ENCODE results near the gene CDH4.

Gene CDH4

DNA sequence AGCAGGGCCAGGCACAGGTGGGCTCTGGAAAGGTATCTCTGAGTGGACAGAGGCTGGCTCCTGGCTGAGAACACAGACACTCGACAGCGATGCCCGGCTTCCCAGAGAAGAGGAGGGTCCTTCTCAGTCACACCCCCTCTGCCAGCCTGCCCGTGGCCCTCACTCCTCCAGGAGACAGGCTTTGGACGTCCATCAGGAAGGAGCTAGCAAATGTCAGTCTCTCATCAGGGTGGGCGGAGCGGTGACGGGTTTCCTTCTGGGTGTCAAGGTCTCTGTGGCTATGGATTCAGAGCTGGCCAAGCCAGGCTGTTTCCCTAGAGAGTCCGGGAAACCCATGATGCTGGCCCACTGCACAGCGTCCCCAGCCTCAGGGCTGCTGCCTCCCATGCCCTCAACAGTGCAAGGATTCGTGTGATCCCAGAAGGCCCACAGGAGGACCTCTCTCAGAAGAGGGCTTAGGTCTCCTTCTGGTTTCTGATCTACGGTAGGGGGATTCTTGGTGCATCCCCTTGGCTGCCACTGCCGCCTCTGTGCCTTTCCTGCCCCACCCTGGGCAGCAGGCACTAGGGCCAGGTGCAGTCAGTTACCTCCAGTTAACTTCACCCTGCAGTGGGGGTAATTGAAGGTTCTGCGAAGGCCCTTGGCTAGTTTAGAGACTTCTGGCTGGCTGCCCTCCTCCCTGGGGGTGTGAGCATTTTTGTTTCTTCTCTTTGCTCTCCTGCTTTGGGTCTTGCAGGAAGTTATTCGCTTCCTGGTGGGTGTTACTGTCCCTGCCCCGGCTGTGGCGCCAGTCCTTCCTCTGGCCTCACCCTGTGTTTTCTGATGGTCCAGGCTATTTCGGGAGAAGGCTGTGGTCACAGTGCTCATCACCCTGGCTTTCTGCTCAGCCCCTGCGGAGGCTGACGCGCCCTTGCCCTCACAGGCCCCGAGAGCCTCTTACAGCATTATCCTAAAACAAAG, 80.2 kb downstream of the CDH4 start:
- Histone ChIP-seq H2BK12ac (ENCODE audit: low read length) (no peak overlapping the region), H3K27ac (replicated peaks; ENCODE audit: low read length) (no peak overlapping the region), H3K9me3 (replicated peaks in 1 of 2; ENCODE audit: control insufficient read depth in 2 of 2, insufficient read depth in 1 of 2, low read depth in 1 of 2, low read length in 2 of 2) (no peaks in the 10 kb centered on the region), H2BK15ac (ENCODE audit: low read length) (no peak overlapping the region), H3K27me3 (ENCODE audit: control insufficient read depth in 3 of 3, insufficient read depth in 3 of 3, low read depth in 1 of 3, low read length in 3 of 3) (no peaks in the 10 kb centered on the region), H3K23ac (ENCODE audit: low read depth, low read length, poor library complexity) (no peak overlapping the region), H3K36me3 (replicated peaks in 1 of 2; ENCODE audit: control insufficient read depth in 2 of 2, insufficient read depth in 2 of 2, low read length in 2 of 2) (no peaks in the 10 kb centered on the region), H3K14ac (ENCODE audit: low read length) (no peak overlapping the region), H3K79me1 (ENCODE audit: low read depth, low read length) (peaks cover 6% of the 10 kb centered on the region), H4K8ac (ENCODE audit: low read depth, low read length) (no peak overlapping the region), H2AFZ (ENCODE audit: low read length) (no peak overlapping the region), H3K4me2 (ENCODE audit: insufficient read depth, low read length, poor library complexity, severe bottlenecking) (no peak overlapping the region), H3K4ac (ENCODE audit: low read length) (no peak overlapping the region), H4K91ac (ENCODE audit: low read depth, low read length, poor library complexity) (no peak overlapping the region), H3K18ac (ENCODE audit: low read length) (peak overlapping the region; percentile 55), H2AK5ac (ENCODE audit: low read depth, low read length) (no peak overlapping the region), H3K9ac (ENCODE audit: low read depth, low read length, poor library complexity) (no peak overlapping the region), H2BK5ac (ENCODE audit: low read length) (no peak overlapping the region), H3K4me1 (ENCODE audit: control insufficient read depth in 2 of 2, insufficient read depth in 1 of 2, low read depth in 1 of 2, low read length in 2 of 2) (peaks cover 4 to 7% of the 10 kb centered on the region in 2 donors), H3K4me3 (ENCODE audit: low read length in 2 of 2) (no peak overlapping the region), H2BK120ac (ENCODE audit: low read depth, low read length) (no peak overlapping the region)
- DNase-seq (ENCODE audit: low spot score) = no peak
- WGBS, 2 donors (ENCODE audit: extremely low coverage in 2 of 2, insufficient read length in 2 of 2, insufficient replicate concordance in 1 of 2) = no CpG with 5 or more reads among the region's 22 CpGs

DNA sequence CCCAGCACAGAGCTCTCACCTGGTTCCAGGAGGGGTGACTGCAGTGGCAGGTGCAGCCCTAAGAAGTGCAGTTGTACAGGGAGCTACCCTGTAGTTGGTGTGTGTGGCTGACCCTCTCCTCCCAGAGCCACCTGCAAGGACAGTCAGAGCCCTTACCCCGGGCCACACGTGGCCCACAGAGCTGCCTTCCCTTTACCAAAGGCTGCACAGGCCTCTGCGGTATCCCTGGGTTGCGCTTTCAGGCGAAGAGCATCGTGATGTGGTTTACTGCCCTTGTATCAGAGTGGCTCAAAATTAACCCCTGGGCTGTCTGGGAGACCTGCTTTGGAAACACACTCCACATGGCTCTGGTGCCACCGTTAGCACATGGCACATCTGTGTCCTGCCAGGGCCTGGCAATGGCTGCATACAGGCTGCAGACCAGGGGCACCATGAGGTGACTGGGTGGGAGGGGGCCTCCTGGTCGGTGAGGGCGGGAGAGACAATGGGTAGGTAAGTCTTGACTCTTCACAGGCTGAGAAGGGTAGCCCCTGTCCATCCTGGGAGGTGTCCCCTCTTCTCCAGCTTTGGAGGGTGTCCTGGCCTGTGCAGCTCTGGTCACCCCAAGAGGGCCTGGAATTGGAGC, 81.5 kb downstream of the CDH4 start:
- Histone ChIP-seq H4K91ac (ENCODE audit: low read depth, low read length, poor library complexity) (no peak overlapping the region), H2BK5ac (ENCODE audit: low read length) (no peak overlapping the region), H3K79me1 (ENCODE audit: low read depth, low read length) (peaks cover 6% of the 10 kb centered on the region), H2BK15ac (ENCODE audit: low read length) (no peak overlapping the region), H2AK5ac (ENCODE audit: low read depth, low read length) (no peak overlapping the region), H3K18ac (ENCODE audit: low read length) (peak overlapping the region; percentile 76), H2BK12ac (ENCODE audit: low read length) (no peak overlapping the region), H3K4ac (ENCODE audit: low read length) (no peak overlapping the region), H3K9me3 (replicated peaks in 1 of 2; ENCODE audit: control insufficient read depth in 2 of 2, insufficient read depth in 1 of 2, low read depth in 1 of 2, low read length in 2 of 2) (no peaks in the 10 kb centered on the region), H2AFZ (ENCODE audit: low read length) (no peak overlapping the region), H3K4me2 (ENCODE audit: insufficient read depth, low read length, poor library complexity, severe bottlenecking) (no peak overlapping the region), H3K27ac (replicated peaks; ENCODE audit: low read length) (no peak overlapping the region), H3K14ac (ENCODE audit: low read length) (no peak overlapping the region), H3K36me3 (replicated peaks in 1 of 2; ENCODE audit: control insufficient read depth in 2 of 2, insufficient read depth in 2 of 2, low read length in 2 of 2) (no peaks in the 10 kb centered on the region), H2BK120ac (ENCODE audit: low read depth, low read length) (no peak overlapping the region), H3K27me3 (ENCODE audit: control insufficient read depth in 3 of 3, insufficient read depth in 3 of 3, low read depth in 1 of 3, low read length in 3 of 3) (no peaks in the 10 kb centered on the region), H3K9ac (ENCODE audit: low read depth, low read length, poor library complexity) (no peak overlapping the region), H3K4me3 (ENCODE audit: low read length in 2 of 2) (no peak overlapping the region), H3K23ac (ENCODE audit: low read depth, low read length, poor library complexity) (no peak overlapping the region), H3K4me1 (ENCODE audit: control insufficient read depth in 2 of 2, insufficient read depth in 1 of 2, low read depth in 1 of 2, low read length in 2 of 2) (peaks cover 4 to 7% of the 10 kb centered on the region in 2 donors), H4K8ac (ENCODE audit: low read depth, low read length) (no peak overlapping the region)
- no CpG with 5 or more reads among the region's 9 CpGs for WGBS, 2 donors (ENCODE audit: extremely low coverage in 2 of 2, insufficient read length in 2 of 2, insufficient replicate concordance in 1 of 2)
- DNase-seq (ENCODE audit: low spot score) = no peak

DNA sequence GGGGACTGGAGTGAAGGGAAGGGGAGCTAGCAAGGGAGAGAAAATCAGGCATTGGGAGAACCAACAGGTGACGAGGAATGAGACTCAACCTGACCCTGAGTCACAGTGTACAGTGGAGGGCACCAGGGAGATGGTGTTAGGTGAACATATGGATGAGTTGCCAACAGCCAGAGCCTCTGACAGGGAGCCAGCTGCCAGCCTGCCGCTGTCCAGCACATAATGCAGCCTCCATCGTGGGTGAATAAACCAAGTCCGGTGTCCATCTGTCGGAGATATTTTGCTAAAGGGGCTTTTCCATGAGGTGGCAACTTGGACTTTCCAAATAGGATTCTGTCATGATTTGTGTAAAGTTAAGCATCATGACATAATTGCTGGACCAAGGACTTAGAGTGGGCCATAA, 88.1 kb downstream of the CDH4 start:
- Histone ChIP-seq H3K4me1 (ENCODE audit: control insufficient read depth in 2 of 2, insufficient read depth in 1 of 2, low read depth in 1 of 2, low read length in 2 of 2) (no peaks in the 10 kb centered on the region), H3K14ac (ENCODE audit: low read length) (no peak overlapping the region), H2AK5ac (ENCODE audit: low read depth, low read length) (no peak overlapping the region), H3K27me3 (ENCODE audit: control insufficient read depth in 3 of 3, insufficient read depth in 3 of 3, low read depth in 1 of 3, low read length in 3 of 3) (no peaks in the 10 kb centered on the region), H2BK120ac (ENCODE audit: low read depth, low read length) (no peak overlapping the region), H3K23ac (ENCODE audit: low read depth, low read length, poor library complexity) (no peak overlapping the region), H3K18ac (ENCODE audit: low read length) (no peak overlapping the region), H3K9me3 (replicated peaks in 1 of 2; ENCODE audit: control insufficient read depth in 2 of 2, insufficient read depth in 1 of 2, low read depth in 1 of 2, low read length in 2 of 2) (peaks cover 2 to 12% of the 10 kb centered on the region in 2 donors), H2BK5ac (ENCODE audit: low read length) (no peak overlapping the region), H2BK15ac (ENCODE audit: low read length) (no peak overlapping the region), H3K79me1 (ENCODE audit: low read depth, low read length) (no peaks in the 10 kb centered on the region), H3K36me3 (replicated peaks in 1 of 2; ENCODE audit: control insufficient read depth in 2 of 2, insufficient read depth in 2 of 2, low read length in 2 of 2) (no peaks in the 10 kb centered on the region), H4K91ac (ENCODE audit: low read depth, low read length, poor library complexity) (no peak overlapping the region), H3K4me3 (ENCODE audit: low read length in 2 of 2) (no peak overlapping the region), H4K8ac (ENCODE audit: low read depth, low read length) (no peak overlapping the region), H3K27ac (replicated peaks; ENCODE audit: low read length) (no peak overlapping the region), H3K4ac (ENCODE audit: low read length) (no peak overlapping the region), H2AFZ (ENCODE audit: low read length) (no peak overlapping the region), H3K9ac (ENCODE audit: low read depth, low read length, poor library complexity) (no peak overlapping the region), H2BK12ac (ENCODE audit: low read length) (no peak overlapping the region), H3K4me2 (ENCODE audit: insufficient read depth, low read length, poor library complexity, severe bottlenecking) (no peak overlapping the region)
- WGBS, 2 donors (ENCODE audit: extremely low coverage in 2 of 2, insufficient read length in 2 of 2, insufficient replicate concordance in 1 of 2) = no CpG with 5 or more reads among the region's 5 CpGs
- DNase-seq (ENCODE audit: low spot score) = no peak

DNA sequence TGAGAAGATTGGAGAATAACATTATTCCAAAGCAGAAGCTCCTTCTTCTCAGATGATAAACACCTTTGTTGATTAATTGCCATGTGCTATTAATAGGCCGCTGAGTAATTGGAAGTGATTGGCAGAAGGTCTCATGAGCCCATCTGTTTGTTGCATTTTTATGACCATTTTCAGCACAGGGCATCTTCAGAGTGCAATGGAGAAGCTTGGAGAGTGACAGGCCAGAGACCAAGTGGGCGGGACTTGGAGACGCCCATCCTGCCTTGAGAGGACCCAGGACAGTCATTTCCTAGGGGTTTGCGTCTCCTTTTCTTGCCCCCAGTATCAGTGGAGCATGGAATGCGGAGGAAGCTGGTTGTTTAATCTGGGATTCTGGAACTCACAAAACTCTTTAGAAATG, 89.5 kb downstream of the CDH4 start:
- Histone ChIP-seq H3K14ac (ENCODE audit: low read length) (no peak overlapping the region), H2AK5ac (ENCODE audit: low read depth, low read length) (no peak overlapping the region), H2BK5ac (ENCODE audit: low read length) (no peak overlapping the region), H3K4me1 (ENCODE audit: control insufficient read depth in 2 of 2, insufficient read depth in 1 of 2, low read depth in 1 of 2, low read length in 2 of 2) (no peaks in the 10 kb centered on the region), H4K91ac (ENCODE audit: low read depth, low read length, poor library complexity) (no peak overlapping the region), H4K8ac (ENCODE audit: low read depth, low read length) (no peak overlapping the region), H2BK15ac (ENCODE audit: low read length) (no peak overlapping the region), H2BK120ac (ENCODE audit: low read depth, low read length) (no peak overlapping the region), H3K27ac (replicated peaks; ENCODE audit: low read length) (no peak overlapping the region), H3K18ac (ENCODE audit: low read length) (no peak overlapping the region), H2AFZ (ENCODE audit: low read length) (no peak overlapping the region), H3K36me3 (replicated peaks in 1 of 2; ENCODE audit: control insufficient read depth in 2 of 2, insufficient read depth in 2 of 2, low read length in 2 of 2) (no peaks in the 10 kb centered on the region), H3K4ac (ENCODE audit: low read length) (no peak overlapping the region), H3K4me3 (ENCODE audit: low read length in 2 of 2) (no peak overlapping the region), H3K9ac (ENCODE audit: low read depth, low read length, poor library complexity) (no peak overlapping the region), H3K9me3 (replicated peaks in 1 of 2; ENCODE audit: control insufficient read depth in 2 of 2, insufficient read depth in 1 of 2, low read depth in 1 of 2, low read length in 2 of 2) (peaks cover 2 to 12% of the 10 kb centered on the region in 2 donors), H2BK12ac (ENCODE audit: low read length) (no peak overlapping the region), H3K4me2 (ENCODE audit: insufficient read depth, low read length, poor library complexity, severe bottlenecking) (no peak overlapping the region), H3K79me1 (ENCODE audit: low read depth, low read length) (no peaks in the 10 kb centered on the region), H3K27me3 (ENCODE audit: control insufficient read depth in 3 of 3, insufficient read depth in 3 of 3, low read depth in 1 of 3, low read length in 3 of 3) (no peaks in the 10 kb centered on the region), H3K23ac (ENCODE audit: low read depth, low read length, poor library complexity) (no peak overlapping the region)
- WGBS, 2 donors (ENCODE audit: extremely low coverage in 2 of 2, insufficient read length in 2 of 2, insufficient replicate concordance in 1 of 2) = no CpG with 5 or more reads among the region's 5 CpGs
- no peak for DNase-seq (ENCODE audit: low spot score)
